OCI-LY7 (cell line): ENCODE data around the gene AFF3. TPM values are rescaled to one million over a fixed set of nuclear protein-coding genes. Genes with fewer than 3 reads are reported as not detected.
"Not testable (repeated sequence)": the region's sequence is repeated elsewhere in the genome, so short reads cannot be mapped to it uniquely, and the experiment has no call there.

Experiments
- BruUV-seq: library from RNA; stranded (reverse); fragments of 400-500 nt; replicated peaks from 2 replicates; lab custom pipeline; 2021; lab: Mats Ljungman, UMichigan
- CTCF ChIA-PET: fragments of 300-600 bp; sonication (Branson Sonifier 250); formaldehyde crosslinking; loops from one replicate; lab custom pipeline; 2022; ENCODE audit warnings: antibody characterized with exemption; ENCODE audit not compliant: unreplicated experiment; lab: Charles Lee
- POLR2A ChIA-PET: fragments of 300-600 bp; sonication (Branson Sonifier 250); formaldehyde crosslinking; loops from one replicate; lab custom pipeline; 2022; ENCODE audit warnings: antibody characterized with exemption; lab: Charles Lee
- DNase-seq: peaks from one replicate; pipeline ENCODE4 v3.0.0-alpha.2; 2015; ENCODE audit warnings: low spot score
- H2AFZ ChIP-seq: fragments of 200-600 bp; sonication (generic), shearing (Covaris generic); 2 replicates; pipeline ENCODE4 v1.6.1; 2014; ENCODE audit warnings: mild to moderate bottlenecking, antibody characterized with exemption, low read length, moderate library complexity
- H3K27ac ChIP-seq: fragments of 200-600 bp; sonication (generic); 2 replicates; pipeline ENCODE4 v1.5.1; 2014; ENCODE audit warnings: mixed run types, low read depth, mild to moderate bottlenecking, moderate library complexity, low read length, inconsistent platforms; ENCODE audit not compliant: poor library complexity, severe bottlenecking
- H3K36me3 ChIP-seq: fragments of 200-600 bp; sonication (generic); 2 replicates; pipeline ENCODE4 v1.6.1; 2014; ENCODE audit warnings: mild to moderate bottlenecking, antibody characterized with exemption, low read length, moderate library complexity, mixed read lengths; ENCODE audit not compliant: insufficient read depth
- H3K4me1 ChIP-seq: fragments of 200-600 bp; sonication (generic); 2 replicates; pipeline ENCODE4 v1.5.1; 2014; ENCODE audit warnings: mild to moderate bottlenecking, low read length; ENCODE audit not compliant: insufficient read depth, poor library complexity, severe bottlenecking
- H3K4me2 ChIP-seq: fragments of 200-600 bp; sonication (generic); 2 replicates; pipeline ENCODE4 v1.6.1; 2014; ENCODE audit warnings: mild to moderate bottlenecking, low read length
- H3K4me3 ChIP-seq: fragments of 200-600 bp; sonication (generic); 2 replicates; pipeline ENCODE4 v1.5.1; 2014; ENCODE audit warnings: mild to moderate bottlenecking, low read depth, low read length; ENCODE audit not compliant: poor library complexity, severe bottlenecking
- H3K79me2 ChIP-seq: fragments of 200-600 bp; sonication (generic); 2 replicates; pipeline ENCODE4 v1.6.1; 2016; ENCODE audit warnings: low read depth, mild to moderate bottlenecking, low read length, moderate library complexity, mixed read lengths; ENCODE audit not compliant: insufficient read depth
- H3K9me2 ChIP-seq: fragments of 200-600 bp; sonication (generic); 2 replicates; pipeline ENCODE4 v1.6.1; 2016; ENCODE audit warnings: mild to moderate bottlenecking, low read length, mixed read lengths; ENCODE audit not compliant: insufficient read depth
- H3K9me3 ChIP-seq: fragments of 200-600 bp; sonication (generic); 2 replicates; pipeline ENCODE4 v1.6.1; 2014; ENCODE audit warnings: mild to moderate bottlenecking, mixed run types, low read length, mixed read lengths
- H4K20me1 ChIP-seq: fragments of 200-600 bp; sonication (generic); 2 replicates; pipeline ENCODE4 v1.6.1; 2014; ENCODE audit warnings: mild to moderate bottlenecking, antibody characterized with exemption, low read length, moderate library complexity, mixed read lengths; ENCODE audit not compliant: insufficient read depth
- CTCF ChIP-seq: fragments of 200-600 bp; sonication (generic); conservative IDR thresholded peaks from 2 replicates; pipeline ENCODE4 v1.5.1; 2014; ENCODE audit warnings: mild to moderate bottlenecking, antibody characterized with exemption, low read length, moderate library complexity, mixed read lengths
- EZH2phosphoT487 ChIP-seq: fragments of 200-600 bp; sonication (generic); IDR thresholded peaks from 2 replicates; pipeline ENCODE4 v1.6.1; 2018; ENCODE audit warnings: low read depth, borderline replicate concordance, mild to moderate bottlenecking, mixed run types, antibody characterized with exemption, low read length, moderate library complexity, mixed read lengths
- intact Hi-C: fragments of 100-400 bp; cut with micrococcal nuclease; formaldehyde crosslinking; loops from one replicate; pipeline ENCODE4 v1.10.0; 2022; ENCODE audit not compliant: unreplicated experiment
- total RNA-seq, 2 experiments: library from RNA; depleted of rRNA in 1 of 2; stranded (reverse); fragments of >200 nt in 1 of 2; shearing (Covaris generic) in 1 of 2; gene quantifications; 2 replicates each; pipeline ENCODE4 v1.2.3, GENCODE V29; 2014 to 2022

AFF3 gene
- total RNA-seq, 2 experiments from 2014 or later: 131 to 133 TPM

GRCh38 chr2:100161945-100162620 lies 19.7 kb upstream of the AFF3 start:
- Histone ChIP-seq H3K9me2 (no peaks in the 10 kb centered on the region), H3K4me3 (no peak overlapping the region), H3K79me2 (no peaks in the 10 kb centered on the region), H3K9me3 (peaks cover 17% of the 10 kb centered on the region; the same call in 1 of the 2 replicates), H3K4me2 (no peak overlapping the region), H3K27ac (no peak overlapping the region), H2AFZ (no peak overlapping the region), H3K4me1 (no peaks in the 10 kb centered on the region), H4K20me1 (no peaks in the 10 kb centered on the region), H3K36me3 (no peaks in the 10 kb centered on the region)
- ChIA-PET POLR2A (interaction anchor here (0.8 kb wide), 1 partner anchor 45 kb away, joined by 4 read pairs; no protein-coding TSS in a partner anchor), CTCF (no interaction called here)
- no peak for DNase-seq
- no TSS peak for BruUV-seq
- no peak for TF ChIP-seq CTCF
- TF ChIP-seq EZH2phosphoT487: no peak
- intact Hi-C loops: no loop called here

DNA sequence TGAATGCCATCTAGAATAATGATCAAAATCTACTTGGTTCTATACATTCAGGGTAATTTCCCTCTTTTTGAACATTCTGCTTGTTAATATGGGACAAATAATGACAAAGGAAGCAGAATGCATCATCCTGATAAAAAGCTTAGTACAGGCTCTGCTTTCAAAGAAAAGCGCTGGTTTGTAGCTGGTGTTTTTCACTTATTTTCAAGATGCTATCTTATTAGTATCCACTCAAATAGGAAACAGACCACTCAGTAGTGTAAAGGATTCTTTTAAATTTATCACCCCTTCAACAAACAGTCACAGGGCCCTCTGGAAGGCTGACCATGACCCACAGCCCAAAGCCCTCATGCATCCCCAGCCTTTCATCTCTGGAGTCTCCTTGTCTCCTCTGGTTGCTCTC lies 18.0 kb upstream of the AFF3 start:
- no TSS peak for BruUV-seq

GRCh38 chr2:100151832-100152231 lies 9.4 kb upstream of the AFF3 start:
- H3K36me3 ChIP-seq, H3K27ac ChIP-seq, H4K20me1 ChIP-seq, H2AFZ ChIP-seq, H3K9me2 ChIP-seq, H3K79me2 ChIP-seq, intact Hi-C loops, H3K4me3 ChIP-seq, CTCF ChIA-PET, H3K9me3 ChIP-seq, DNase-seq, BruUV-seq, H3K4me2 ChIP-seq: not testable (repeated sequence)
- H3K4me1 ChIP-seq: peaks cover 11% of the 10 kb centered on the region
- POLR2A ChIA-PET: interaction anchor here (0.6 kb wide), 1 partner anchor 19 kb away, joined by 5 read pairs; no protein-coding TSS in a partner anchor

More for the DNA sequence above, 18.0 kb upstream of the AFF3 start:
- Histone ChIP-seq H4K20me1 (no peaks in the 10 kb centered on the region), H3K79me2 (no peaks in the 10 kb centered on the region), H3K4me3 (no peak overlapping the region), H3K27ac (no peak overlapping the region), H3K9me3 (peaks cover 17% of the 10 kb centered on the region; the same call in 1 of the 2 replicates), H2AFZ (no peak overlapping the region), H3K36me3 (no peaks in the 10 kb centered on the region), H3K9me2 (no peaks in the 10 kb centered on the region), H3K4me2 (no peak overlapping the region), H3K4me1 (no peaks in the 10 kb centered on the region)
- no peak for DNase-seq
- POLR2A ChIA-PET: interaction anchor here (0.5 kb wide), 1 partner anchor 185 kb away, joined by 4 read pairs; no protein-coding TSS in a partner anchor
- CTCF ChIA-PET: no interaction called here
- TF ChIP-seq CTCF (no peak), EZH2phosphoT487 (no peak)
- intact Hi-C loops: no loop called here
